Eye (tissue), 1 donor: ENCODE measurements around the gene PTBP1.
"Not testable (repeated sequence)": the region's sequence is repeated elsewhere in the genome, so short reads cannot be mapped to it uniquely, and the experiment has no call there.

Source experiments
- DNase-seq: peaks from one replicate; pipeline ENCODE4 v3.0.0-alpha.2; 2015

The PTBP1 gene

GRCh38 chr19:834216-834615, 37.0 kb downstream of the PTBP1 start:
- no peak for DNase-seq

- peak; percentile 66 for DNase-seq
Observed at GRCh38 chr19:835210-835810, 38.1 kb downstream of the PTBP1 start.

DNA sequence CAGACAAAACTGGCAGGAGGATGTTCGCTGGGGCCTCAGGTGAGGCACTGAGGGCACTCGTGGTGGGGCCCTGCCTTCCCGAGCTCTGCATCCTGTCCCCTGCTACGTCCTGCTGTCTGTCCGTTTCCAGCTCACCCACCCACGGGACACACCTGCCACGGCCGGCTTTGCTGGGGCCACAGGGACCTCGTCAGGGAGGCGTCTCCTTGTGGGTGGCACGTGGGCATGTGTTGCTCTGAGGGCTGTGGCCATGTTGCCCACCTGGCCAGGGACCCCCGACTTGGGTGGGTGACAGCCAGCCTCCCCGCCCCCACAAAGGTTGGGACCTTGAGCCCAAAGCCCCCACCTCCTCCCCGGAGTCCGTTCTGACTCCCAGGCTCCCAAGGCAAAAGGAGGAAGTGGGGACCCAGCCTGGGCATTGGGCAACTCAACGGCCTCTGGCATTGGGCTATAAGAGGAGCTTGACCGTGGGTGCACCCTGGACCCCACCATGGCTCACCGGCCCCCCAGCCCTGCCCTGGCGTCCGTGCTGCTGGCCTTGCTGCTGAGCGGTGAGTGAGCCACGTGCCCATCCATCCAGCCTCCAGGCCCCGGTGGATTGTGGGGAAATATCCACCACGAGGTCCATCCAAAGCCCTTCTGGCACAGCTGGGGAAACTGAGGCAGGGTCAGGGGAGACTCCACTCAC, 43.4 kb downstream of the PTBP1 start, which contains the start of gene PRTN3:
TSS of gene PRTN3 (plus strand) at position 481 of the 688 bp plus-strand sequence. CDS start at position 491, 10 bp downstream.
- DNase-seq, result no peak

DNA sequence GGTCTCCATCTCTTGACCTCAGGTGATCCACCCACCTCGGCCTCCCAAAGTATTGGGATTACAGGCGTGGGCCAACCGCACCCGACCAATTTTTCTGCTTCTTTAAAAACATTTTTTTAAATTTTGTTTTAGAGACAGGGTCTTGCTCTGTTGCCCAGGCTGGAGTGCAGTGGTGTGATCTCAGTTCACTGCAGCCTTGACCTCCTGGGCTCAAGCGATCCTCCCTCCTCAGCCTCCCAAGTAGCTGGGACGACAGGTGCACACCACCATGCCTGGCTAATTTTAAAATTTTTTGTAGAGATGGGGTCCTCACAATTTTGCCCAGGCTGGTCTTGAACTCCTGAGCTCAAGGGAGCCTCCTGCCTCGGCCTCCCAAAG, 45.5 kb downstream of the PTBP1 start:
- DNase-seq, result not testable (repeated sequence)

GRCh38 chr19:843180-843835, 46.1 kb downstream of the PTBP1 start:
- DNase-seq, result peak; percentile 38

DNA sequence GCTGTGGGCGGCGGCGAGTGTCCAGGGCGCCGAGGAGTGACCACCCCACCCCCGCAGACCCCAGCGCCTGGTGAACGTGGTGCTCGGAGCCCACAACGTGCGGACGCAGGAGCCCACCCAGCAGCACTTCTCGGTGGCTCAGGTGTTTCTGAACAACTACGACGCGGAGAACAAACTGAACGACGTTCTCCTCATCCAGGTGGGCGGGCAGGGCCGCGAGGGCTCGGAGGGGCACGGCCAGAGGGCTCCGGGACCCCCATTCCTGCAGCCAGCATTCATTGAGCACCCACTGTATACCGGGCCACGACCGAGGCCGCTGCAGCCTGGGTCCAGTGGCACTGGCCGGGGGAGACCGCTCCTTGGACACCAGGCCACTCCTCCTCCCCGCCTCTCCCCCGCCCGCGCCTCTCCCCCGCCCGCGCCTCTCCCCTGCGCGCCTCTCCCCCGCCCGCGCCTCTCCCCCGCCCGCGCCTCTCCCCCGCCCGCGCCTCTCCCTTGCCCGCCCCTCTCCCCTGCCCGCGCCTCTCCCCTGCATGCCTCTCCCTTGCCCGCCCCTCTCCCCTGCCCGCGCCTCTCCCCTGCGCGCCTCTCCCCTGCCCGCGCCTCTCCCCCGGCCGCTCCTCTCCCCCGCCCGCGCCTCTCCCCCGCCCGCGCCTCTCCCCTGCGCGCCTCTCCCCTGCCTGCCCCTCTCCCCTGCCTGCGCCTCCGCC, 46.7 kb downstream of the PTBP1 start:
- peak; percentile 11 for DNase-seq

DNA sequence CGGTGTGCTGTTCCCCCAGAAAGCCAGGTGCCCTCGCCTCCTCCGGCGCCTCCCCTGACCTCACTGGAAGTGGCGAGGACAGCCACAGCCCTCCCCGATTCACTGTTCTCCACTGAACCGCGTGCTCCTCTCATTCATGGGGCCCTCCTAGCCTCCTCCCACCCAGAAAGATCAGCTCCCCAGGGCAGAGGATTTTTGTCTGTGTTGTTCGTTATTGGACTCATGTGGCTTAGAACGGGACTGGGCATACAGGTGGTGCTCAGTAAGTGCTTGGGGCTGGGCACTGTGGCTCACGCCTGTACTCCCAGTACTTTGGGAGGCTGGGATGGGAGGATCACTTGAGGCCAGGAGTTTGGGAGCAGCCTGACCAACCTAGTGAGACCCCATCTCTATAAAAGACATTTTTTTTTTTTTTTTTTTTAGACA, 47.3 kb downstream of the PTBP1 start:
- DNase-seq, result peak; percentile 23

- DNase-seq, result no peak
Observed at GRCh38 chr19:845707-846521, 48.7 kb downstream of the PTBP1 start.

DNA sequence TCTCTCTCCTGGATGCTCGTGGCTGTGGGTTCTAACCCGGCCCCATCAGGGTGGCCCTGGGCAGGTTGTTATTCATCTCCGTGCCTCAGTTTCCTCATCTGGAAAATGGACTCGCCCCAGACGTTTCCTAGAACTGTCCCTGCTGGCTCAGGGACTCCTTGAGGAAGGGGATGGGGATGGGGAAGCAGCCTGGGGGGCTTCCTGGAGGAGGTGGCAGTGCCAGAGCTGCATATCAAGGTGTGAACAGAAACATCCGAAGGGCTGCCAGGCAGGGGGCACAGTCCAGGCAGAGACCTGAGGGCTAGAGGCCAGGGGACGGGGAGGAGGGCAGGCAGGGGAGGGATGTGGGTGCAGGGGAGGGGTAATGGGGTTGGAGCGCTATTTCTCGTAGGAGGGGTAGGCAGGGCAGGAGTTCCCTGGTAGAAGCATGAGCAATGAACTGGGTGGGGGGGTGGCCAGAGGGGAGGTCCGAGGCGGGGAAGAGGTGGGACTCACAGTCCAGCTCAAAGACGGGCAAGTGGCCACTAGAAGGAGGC, 51.2 kb downstream of the PTBP1 start:
- no peak for DNase-seq

DNA sequence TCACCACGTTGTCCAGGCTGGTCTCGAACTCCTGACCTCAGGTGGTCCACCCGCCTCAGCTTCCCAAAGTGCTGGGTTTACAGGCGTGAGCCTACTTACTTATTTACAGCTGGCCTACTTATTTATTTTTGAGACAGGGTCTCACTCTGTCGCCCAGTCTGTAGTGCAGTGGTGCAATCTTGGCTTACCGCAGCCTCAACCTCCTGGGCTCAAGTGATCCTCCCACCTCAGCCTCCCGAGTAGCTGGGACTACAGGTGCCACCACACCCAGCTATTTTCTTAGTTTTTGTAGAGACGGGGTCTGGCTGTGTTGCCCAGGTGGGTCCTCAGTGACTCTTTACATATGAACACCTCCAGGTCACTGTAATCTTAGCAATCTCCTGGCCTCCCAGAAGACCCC, 51.9 kb downstream of the PTBP1 start:
- not testable (repeated sequence) for DNase-seq

DNA sequence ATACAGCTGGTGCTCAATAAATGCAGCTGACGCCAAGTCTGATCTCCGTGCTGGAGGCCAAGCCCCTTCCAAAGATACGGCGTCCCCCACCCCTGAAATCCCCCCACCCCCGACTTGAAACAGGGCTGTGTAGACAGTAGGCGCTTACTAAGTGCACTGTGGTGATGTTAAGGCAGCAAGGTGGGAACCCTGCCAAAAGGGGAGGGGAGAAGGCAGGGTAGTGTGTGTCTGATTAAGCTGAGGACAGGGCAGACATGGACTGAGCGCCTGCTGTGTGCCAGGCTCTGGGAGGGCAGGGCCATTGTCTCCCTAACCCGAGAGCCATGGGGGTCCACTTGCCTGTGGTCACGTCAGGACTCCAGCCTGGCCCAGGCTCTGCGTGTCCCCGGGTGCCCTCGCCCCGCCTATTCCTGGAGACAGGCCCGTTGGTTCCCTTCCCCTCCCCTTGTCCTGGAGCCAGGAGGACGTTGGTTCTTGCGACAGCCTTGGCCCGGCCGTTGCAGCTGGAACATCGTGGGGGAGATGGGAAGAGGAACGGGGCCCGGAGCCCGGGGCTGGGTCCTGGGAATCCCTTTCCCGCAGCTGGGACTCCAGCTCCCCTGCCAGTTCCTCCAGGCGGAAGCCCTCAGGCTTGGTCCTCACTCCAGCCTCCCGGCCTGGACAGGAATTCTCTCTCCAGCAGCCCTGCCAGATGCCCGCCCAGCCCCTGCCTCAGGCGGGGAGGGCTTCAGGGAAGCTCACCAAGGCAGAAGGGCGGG, 53.1 kb downstream of the PTBP1 start:
- peak; percentile 73 for DNase-seq

GRCh38 chr19:850979-851335, 53.7 kb downstream of the PTBP1 start:
- no peak for DNase-seq

GRCh38 chr19:852136-853013, 55.1 kb downstream of the PTBP1 start, which contains the start of gene ELANE:
Gene ELANE (plus strand): TSS chr19:852303. CDS start chr19:852329, 26 bp downstream.
- no peak for DNase-seq

- no peak for DNase-seq
Observed at GRCh38 chr19:853014-853585, 55.8 kb downstream of the PTBP1 start.

- DNase-seq, result not testable (repeated sequence)
Observed at GRCh38 chr19:853614-854220, 56.5 kb downstream of the PTBP1 start.

DNA sequence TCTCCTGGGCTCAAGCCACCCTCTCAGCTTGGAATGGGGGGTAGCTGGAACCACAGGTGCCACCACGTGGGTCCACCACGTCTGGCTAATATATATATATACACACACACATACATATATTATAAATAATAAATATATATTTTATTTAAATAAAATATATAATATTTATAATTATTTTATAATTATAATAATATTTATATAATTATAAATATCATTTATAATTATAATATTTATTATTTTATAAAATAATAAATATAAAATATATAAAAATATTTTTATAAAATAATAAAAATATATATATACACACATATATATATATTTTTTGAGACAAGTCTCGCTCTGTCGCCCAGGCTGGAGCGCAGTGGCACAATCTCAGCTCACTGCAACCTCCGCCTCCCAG, 57.3 kb downstream of the PTBP1 start:
- DNase-seq, result no peak

DNA sequence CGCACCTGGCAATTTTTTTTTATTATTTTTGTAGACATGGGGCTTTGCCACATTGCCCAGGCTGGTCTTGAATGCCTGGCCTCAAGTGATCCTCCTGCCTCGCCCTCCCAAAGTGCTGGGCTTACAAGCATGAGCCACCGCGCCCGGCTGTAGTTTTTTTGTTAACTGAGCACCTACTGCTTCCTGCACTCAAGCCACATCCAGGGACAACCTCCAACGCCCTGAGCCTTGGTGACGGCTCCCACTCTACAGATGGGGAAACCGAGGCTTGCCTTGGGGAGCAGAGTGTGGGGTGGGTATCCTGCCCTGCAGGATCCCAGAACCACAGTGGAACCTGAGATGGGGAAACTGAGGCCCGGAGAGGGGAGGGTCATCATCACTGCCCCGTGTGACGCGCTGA, 57.9 kb downstream of the PTBP1 start:
- DNase-seq, result no peak

GRCh38 chr19:855566-856120, 58.4 kb downstream of the PTBP1 start:
- DNase-seq, result no peak

DNA sequence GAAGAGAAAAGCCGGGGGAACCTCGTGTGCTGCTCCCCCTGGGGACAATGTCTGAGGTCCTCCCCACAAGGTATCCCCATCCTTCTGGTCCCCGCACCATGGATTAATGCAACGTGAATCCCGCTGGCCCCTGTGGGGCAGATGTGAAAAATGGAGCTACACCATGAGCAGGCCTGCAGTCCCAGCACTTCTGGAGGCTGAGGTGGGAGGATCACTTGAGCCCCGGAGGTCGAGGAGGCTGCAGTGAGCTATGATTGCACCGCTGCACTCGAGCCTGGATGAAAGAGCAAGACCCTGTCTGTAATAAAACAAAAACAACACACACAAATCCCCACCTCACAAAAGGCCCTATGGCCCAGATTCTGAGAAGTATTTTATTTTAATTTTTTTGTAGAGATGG, 61.0 kb downstream of the PTBP1 start:
- no peak for DNase-seq
